ENCODE data around the gene PLAC9. TPM values are rescaled to one million over a fixed set of nuclear protein-coding genes. Genes with fewer than 3 reads are reported as not detected.
"Not testable (repeated sequence)": the region's sequence is repeated elsewhere in the genome, so short reads cannot be mapped to it uniquely, and the experiment has no call there.

Gene PLAC9
- total RNA-seq, 1 donor from 2014 or later = 0.82 TPM

DNA sequence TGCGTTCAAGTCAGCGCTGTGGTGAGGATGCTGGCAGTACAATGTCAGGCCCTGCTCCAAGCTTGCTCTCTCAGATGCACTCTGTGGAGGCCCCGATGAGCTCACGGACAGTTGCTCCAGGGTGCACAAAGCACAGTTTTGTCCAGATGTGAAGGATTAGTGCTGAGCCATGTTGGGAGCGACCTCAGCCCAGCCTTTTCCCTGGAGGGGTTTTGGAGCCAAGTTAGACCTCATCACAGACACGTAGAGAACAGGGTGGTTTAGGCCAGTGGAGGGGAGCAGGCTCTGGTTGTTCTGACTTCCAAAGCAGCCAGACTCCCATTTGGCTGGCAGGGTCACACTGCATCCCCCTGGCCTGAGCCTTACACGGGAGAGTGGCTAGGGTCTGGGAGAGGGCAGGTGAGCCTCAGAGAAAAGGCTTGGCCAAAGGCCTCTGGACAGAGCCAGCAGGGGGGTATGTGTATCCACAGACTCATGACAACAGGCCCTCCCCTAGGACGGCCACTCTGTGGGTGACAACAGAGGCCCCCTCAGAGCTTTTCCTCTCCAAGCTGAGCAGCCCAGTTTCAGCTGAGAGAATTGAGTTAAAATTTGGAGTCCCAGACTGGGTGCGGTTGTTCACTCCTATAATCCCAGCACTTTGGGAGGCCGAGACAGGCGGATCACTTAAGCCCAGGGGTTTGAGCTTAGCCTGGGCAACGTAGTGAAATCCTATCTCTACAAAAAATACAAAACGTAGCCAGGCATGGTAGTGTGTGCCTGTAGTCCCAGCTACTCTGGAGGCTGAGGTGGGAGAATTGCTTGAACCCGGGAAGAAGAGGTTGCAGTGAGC lies 4.7 kb downstream of the PLAC9 start:
- DNase-seq (ENCODE audit: low spot score in 2 of 2) (no peak), FAIRE-seq (no peak)

- no peak for DNase-seq (ENCODE audit: low spot score in 2 of 2)
These were observed 5.4 kb downstream of the PLAC9 start for GRCh38 chr10:80137920-80138319.

GRCh38 chr10:80139265-80139664 lies 6.7 kb downstream of the PLAC9 start:
- no peak for DNase-seq (ENCODE audit: low spot score in 2 of 2)
- no peak for FAIRE-seq

More at GRCh38 chr10:80137920-80138319, 5.4 kb downstream of the PLAC9 start:
- FAIRE-seq = no peak

GRCh38 chr10:80140251-80140650 lies 7.7 kb downstream of the PLAC9 start:
- DNase-seq (ENCODE audit: low spot score in 2 of 2) (no peak), FAIRE-seq (no peak)

GRCh38 chr10:80141696-80142460 lies 9.3 kb downstream of the PLAC9 start:
- DNase-seq (ENCODE audit: low spot score in 2 of 2) (no peak), FAIRE-seq (no peak)

DNA sequence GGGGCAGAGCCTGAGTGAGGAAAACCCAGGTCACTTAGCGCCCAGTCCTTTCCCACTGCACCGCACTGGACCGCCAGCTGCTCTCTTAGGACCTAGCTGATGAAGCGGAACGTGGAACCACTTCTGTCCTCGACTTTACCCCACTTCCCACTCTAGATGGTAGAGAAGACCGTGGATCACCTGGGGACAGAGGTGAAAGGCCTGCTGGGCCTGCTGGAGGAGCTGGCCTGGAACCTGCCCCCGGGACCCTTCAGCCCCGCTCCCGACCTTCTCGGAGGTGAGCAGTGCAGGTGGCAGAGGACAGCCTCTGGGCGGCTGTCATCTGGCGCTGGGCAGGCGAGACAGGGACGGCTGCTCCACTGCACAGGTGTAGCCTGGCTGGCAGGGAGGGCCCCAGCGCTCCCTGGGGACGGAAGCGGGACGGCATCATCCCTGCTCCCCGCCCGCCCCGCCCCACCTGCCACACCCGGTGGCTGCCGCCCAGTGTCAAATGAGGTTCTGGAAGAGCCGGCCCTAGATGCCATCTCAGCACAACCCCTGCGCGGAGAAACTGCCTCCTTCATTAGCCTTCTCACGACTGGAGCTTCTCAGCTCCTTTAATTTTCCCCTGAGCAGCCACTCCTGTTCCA lies 11.7 kb downstream of the PLAC9 start:
- DNase-seq (ENCODE audit: low spot score in 2 of 2) (no peak), FAIRE-seq (no peak)

DNA sequence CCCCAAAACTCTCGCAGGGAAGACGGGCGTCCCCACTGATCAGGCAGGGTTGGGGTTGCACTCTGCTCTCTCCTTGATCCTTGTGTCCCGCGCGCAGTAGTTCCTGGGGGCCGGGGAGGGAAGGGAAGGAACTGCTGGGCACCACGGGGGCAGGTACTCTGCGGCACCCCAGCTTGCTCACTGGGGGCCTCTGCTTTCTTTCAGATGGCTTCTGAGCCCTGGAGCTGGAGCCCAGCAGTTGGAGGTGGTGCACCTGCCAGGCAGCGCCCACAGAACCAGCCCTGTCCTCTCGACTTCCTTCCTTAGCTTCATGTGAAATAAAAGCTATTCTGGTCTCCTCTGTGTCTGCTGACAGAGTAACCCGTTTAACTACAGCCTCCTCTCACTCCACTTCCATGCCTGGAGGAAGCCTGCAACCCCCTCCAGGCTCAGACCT lies 12.2 kb downstream of the PLAC9 start:
- FAIRE-seq = no peak
- no peak for DNase-seq (ENCODE audit: low spot score in 2 of 2)

- DNase-seq (ENCODE audit: low spot score in 2 of 2); FAIRE-seq: not testable (repeated sequence)
These were observed 13.1 kb downstream of the PLAC9 start for GRCh38 chr10:80145406-80146308.

DNA sequence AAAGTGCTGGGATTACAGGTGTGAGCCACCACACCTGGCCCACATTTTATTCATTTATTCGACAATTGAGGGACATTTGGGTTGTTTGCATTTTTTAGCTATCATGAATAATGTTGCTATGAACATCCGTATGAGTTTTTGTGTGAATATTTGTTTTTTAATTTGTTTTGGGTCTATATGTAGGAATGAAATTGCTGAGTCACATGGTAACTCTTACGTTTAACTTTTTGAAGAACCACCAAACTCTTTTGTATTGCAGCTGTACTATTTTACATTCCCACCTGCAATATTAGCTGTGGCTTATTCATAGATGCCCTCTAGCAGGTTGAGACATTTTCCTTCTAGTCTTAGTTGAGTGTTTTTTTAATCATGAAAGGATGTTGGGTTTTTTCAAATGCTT lies 14.4 kb downstream of the PLAC9 start:
- DNase-seq (ENCODE audit: low spot score in 2 of 2) (no peak), FAIRE-seq (no peak)

DNA sequence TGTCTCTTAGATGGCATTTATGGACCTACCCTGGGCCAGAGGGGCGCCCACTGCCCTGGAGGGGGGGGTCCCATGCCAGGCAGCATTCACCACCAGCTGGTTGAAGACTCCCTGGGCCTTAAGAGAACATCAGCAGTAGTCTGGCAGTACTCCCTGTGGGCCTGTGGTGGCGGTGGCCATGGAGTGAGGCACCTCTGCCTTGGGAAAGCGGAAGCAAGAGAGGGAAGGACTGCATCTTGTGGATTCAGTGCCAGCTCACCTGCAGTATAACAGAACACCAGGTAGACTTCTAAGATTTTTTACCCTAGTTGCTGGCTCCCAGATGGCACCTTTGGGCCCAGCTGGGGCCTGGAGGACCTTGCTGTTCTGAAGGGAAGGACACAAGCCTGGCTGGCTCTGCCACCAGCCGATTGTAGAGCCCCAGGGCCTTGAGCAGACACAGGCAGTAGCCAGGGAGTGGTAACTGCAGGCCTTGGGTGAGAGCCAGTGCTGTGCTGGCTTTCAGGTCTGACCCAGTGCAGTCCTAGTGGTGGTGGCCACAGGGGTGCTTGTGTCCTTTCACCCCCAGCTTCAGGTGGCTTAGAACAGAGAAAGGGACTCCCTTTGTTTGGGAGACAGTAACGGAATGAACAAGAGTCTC lies 15.8 kb downstream of the PLAC9 start:
- no peak for DNase-seq (ENCODE audit: low spot score in 2 of 2)
- FAIRE-seq = no peak

- FAIRE-seq = no peak
- no peak for DNase-seq (ENCODE audit: low spot score in 2 of 2)
These were observed 16.6 kb downstream of the PLAC9 start for GRCh38 chr10:80149123-80149522.

GRCh38 chr10:80150172-80150571 lies 17.6 kb downstream of the PLAC9 start:
- FAIRE-seq = no peak

GRCh38 chr10:80152820-80153219 lies 20.3 kb downstream of the PLAC9 start:
- FAIRE-seq (no peak), DNase-seq (ENCODE audit: low spot score in 2 of 2) (no peak)

More at GRCh38 chr10:80150172-80150571, 17.6 kb downstream of the PLAC9 start:
- DNase-seq (ENCODE audit: low spot score in 2 of 2) = no peak

GRCh38 chr10:80153460-80153859 lies 20.9 kb downstream of the PLAC9 start:
- no peak for FAIRE-seq
- no peak for DNase-seq (ENCODE audit: low spot score in 2 of 2)

- DNase-seq (ENCODE audit: low spot score in 2 of 2) = no peak
- FAIRE-seq = no peak
These were observed 22.1 kb downstream of the PLAC9 start for GRCh38 chr10:80154626-80154977.

DNA sequence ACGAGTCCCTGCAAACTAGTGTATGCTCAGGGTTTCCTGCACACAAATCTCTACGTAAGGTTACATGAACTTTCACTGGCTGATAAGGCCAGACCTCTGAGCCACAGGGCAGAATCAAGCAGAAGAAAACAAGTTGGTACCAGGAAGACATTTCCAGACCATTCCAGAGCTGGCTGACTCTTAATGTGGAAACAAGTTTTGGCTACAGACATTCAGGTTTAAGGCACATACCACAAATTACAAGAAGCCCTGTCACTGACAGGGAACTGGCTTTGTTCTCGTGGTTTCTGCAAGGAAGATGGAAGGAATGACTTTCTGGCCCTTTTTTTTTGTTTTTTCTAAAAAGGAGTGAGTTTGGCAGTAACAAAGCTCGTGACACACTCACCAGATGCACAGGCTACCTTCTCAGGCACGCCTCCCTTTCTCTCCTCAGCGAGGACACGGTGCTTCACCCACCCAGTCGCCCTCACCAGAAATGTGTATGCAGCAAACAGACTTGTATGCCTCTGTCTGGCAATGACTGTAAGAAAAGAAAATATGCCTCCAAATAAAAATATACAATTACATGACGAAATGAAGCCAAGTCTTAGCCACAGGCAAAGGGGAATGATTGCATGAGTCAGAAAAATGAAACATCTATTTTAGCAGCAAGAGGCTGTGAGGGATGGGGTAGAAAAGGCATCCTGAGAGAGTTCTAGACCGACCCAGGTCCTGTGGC lies 22.6 kb downstream of the PLAC9 start:
- DNase-seq (ENCODE audit: low spot score in 2 of 2) (no peak), FAIRE-seq (no peak)

DNA sequence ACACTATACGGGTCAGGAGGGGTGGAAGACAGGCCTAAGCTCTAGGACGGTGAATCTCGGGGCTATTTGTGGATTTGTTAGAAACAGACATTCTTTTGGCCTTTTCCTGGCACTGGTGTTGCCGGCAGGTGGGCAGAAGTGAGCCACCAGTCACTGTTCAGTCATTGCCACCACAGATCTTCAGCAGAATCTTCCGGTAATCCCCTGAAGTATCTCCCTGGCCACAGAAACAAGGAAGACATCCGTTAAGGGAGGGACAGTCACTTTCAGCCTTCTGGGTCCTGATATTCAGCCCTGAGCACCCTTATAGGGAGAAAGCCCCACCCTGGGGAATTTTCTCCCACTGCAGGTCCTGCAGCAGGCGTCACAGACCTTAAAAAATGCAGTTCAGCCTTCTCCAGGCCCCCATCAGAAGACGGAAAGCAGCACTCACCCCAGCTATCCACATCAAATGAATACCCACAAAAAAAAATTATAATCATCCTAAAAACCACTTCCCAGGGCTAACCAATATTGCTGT lies 23.2 kb downstream of the PLAC9 start:
- no peak for DNase-seq (ENCODE audit: low spot score in 2 of 2)
- no peak for FAIRE-seq

DNA sequence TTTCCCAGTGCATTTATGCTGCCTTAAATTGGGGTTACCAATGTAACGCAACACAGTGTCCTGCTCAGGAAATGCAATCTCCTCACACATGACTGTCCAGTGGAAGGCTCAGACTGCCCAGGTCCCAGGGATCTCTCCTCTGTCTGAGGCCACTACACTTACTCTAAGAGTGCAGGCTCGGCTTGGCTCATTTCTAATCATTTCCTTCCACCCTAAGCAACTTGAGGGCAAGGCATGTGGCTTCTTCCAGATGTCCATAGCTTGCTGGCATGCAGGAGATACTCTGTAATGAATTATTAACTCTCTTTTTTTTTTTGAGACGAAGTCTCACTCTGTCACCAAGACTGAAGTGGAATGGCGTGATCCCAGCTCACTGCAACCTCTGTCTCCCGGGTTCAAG lies 23.7 kb downstream of the PLAC9 start:
- FAIRE-seq = no peak
- DNase-seq (ENCODE audit: low spot score in 2 of 2) = no peak

- FAIRE-seq (no peak), DNase-seq (ENCODE audit: low spot score in 2 of 2) (no peak)
These were observed 25.0 kb downstream of the PLAC9 start for GRCh38 chr10:80157561-80157960.

Data from frontal cortex (tissue), 4 donors.